ENCODE data around the gene ARHGAP26. TPM values are rescaled to one million over a fixed set of nuclear protein-coding genes. Genes with fewer than 3 reads are reported as not detected.

ARHGAP26 gene
- total RNA-seq, 1 experiment from 2014 or later = 65.5 TPM

GRCh38 chr5:143115381-143115780 is 345.2 kb downstream of the ARHGAP26 start:
- DNase-seq (ENCODE audit: low read depth, low spot score) (no peak), ATAC-seq (no peak)
- in situ Hi-C loops (cut with HindIII; ENCODE audit: low pct_unique_long_range_greater_than_20kb, low sequenced_read_pairs) (no loop called here), intact Hi-C loops (cut with micrococcal nuclease; ENCODE audit: unreplicated experiment) (no loop called here)
- no TSS peak for BruUV-seq (replicated peaks)
- POLR2A ChIA-PET = no interaction called here
- H3K9me3 ChIP-seq (ENCODE audit: control insufficient read depth, insufficient read depth, low read depth, low read length) = no peaks in the 10 kb centered on the region
- TF ChIP-seq SIN3A (IDR thresholded peaks at IDR 0.05; ENCODE audit: borderline replicate concordance, insufficient read depth, low read depth, low read length) (no peak), REST (IDR thresholded peaks at IDR 0.05; ENCODE audit: insufficient read depth in 1 of 2, low read depth in 2 of 2, low read length in 1 of 2) (no peak), POLR2AphosphoS5 (IDR thresholded peaks at IDR 0.05; ENCODE audit: low read depth, low read length) (no peak), CTCF (IDR thresholded peaks at IDR 0.05) (no peak), TCF7L2 (IDR thresholded peaks at IDR 0.05; ENCODE audit: low read depth, low read length) (no peak)
- no peaks in the 10 kb centered on the region for H3K36me3 ChIP-seq (ENCODE audit: control insufficient read depth, insufficient read depth, low read length)
- no peaks in the 10 kb centered on the region for H3K4me1 ChIP-seq (ENCODE audit: control insufficient read depth, insufficient read depth, low read length)
- CTCF ChIA-PET = no interaction called here
- H3K27ac ChIP-seq (ENCODE audit: low read length) = no peak overlapping the region
- no peak overlapping the region for H3K4me3 ChIP-seq (ENCODE audit: low read depth in 2 of 2, low read length in 2 of 2)
- no peaks in the 10 kb centered on the region for H3K27me3 ChIP-seq (ENCODE audit: control insufficient read depth, insufficient read depth, low read length)

GRCh38 chr5:143116814-143117213 is 346.6 kb downstream of the ARHGAP26 start:
- CTCF ChIA-PET = no interaction called here
- no peaks in the 10 kb centered on the region for H3K9me3 ChIP-seq (ENCODE audit: control insufficient read depth, insufficient read depth, low read depth, low read length)
- H3K4me3 ChIP-seq (ENCODE audit: low read depth in 2 of 2, low read length in 2 of 2) = no peak overlapping the region
- TF ChIP-seq REST (IDR thresholded peaks at IDR 0.05; ENCODE audit: insufficient read depth in 1 of 2, low read depth in 2 of 2, low read length in 1 of 2) (no peak), POLR2AphosphoS5 (IDR thresholded peaks at IDR 0.05; ENCODE audit: low read depth, low read length) (no peak), CTCF (IDR thresholded peaks at IDR 0.05) (no peak), TCF7L2 (IDR thresholded peaks at IDR 0.05; ENCODE audit: low read depth, low read length) (no peak)
- in situ Hi-C loops (cut with HindIII; ENCODE audit: low pct_unique_long_range_greater_than_20kb, low sequenced_read_pairs) (no loop called here), intact Hi-C loops (cut with micrococcal nuclease; ENCODE audit: unreplicated experiment) (no loop called here)
- DNase-seq (ENCODE audit: low read depth, low spot score) (no peak), ATAC-seq (no peak)
- no peaks in the 10 kb centered on the region for H3K27me3 ChIP-seq (ENCODE audit: control insufficient read depth, insufficient read depth, low read length)
- no peak overlapping the region for H3K27ac ChIP-seq (ENCODE audit: low read length)
- no TSS peak for BruUV-seq (replicated peaks)
- POLR2A ChIA-PET = no interaction called here
- H3K4me1 ChIP-seq (ENCODE audit: control insufficient read depth, insufficient read depth, low read length) = no peaks in the 10 kb centered on the region
- H3K36me3 ChIP-seq (ENCODE audit: control insufficient read depth, insufficient read depth, low read length) = no peaks in the 10 kb centered on the region
